ENCODE measurements around the gene ZNF239.

ZNF239 gene

GRCh38 chr10:43574001-43574892 is at the start of gene ZNF239:
TSS of gene ZNF239 (minus strand) at chr10:43574616. CDS start at chr10:43558079, 16,537 bp downstream.
- H3K4me2 ChIP-seq (ENCODE audit: low read depth, low read length), result no peak within 1 kb of the TSS
- no peaks in the 10 kb centered on the region for H3K27me3 ChIP-seq (replicated peaks; ENCODE audit: insufficient read depth, low read length)
- no peak within 1 kb of the TSS for H3K27ac ChIP-seq (ENCODE audit: low read length)
- no peaks in the 10 kb centered on the region for H4K20me1 ChIP-seq (ENCODE audit: insufficient read depth, low read length)
- H3K36me3 ChIP-seq (replicated peaks; ENCODE audit: insufficient read depth, low read length), result no peaks in the 10 kb centered on the region
- no peaks in the 10 kb centered on the region for H3K79me2 ChIP-seq (ENCODE audit: low read length)
- no peak within 1 kb of the TSS for H2AFZ ChIP-seq (ENCODE audit: low read length)
- H3K4me1 ChIP-seq (ENCODE audit: low read length), result no peaks in the 10 kb centered on the region
- no peak for DNase-seq
- H3K9me2 ChIP-seq (replicated peaks; ENCODE audit: insufficient read depth, low read length), result no peaks in the 10 kb centered on the region
- H3F3A ChIP-seq (ENCODE audit: insufficient read depth, low read length), result no peaks in the 10 kb centered on the region
- TF ChIP-seq EZH2 (optimal IDR thresholded peaks at IDR 0.05; ENCODE audit: low read depth, low read length), result no peak
- TF ChIP-seq, protein P1, sequence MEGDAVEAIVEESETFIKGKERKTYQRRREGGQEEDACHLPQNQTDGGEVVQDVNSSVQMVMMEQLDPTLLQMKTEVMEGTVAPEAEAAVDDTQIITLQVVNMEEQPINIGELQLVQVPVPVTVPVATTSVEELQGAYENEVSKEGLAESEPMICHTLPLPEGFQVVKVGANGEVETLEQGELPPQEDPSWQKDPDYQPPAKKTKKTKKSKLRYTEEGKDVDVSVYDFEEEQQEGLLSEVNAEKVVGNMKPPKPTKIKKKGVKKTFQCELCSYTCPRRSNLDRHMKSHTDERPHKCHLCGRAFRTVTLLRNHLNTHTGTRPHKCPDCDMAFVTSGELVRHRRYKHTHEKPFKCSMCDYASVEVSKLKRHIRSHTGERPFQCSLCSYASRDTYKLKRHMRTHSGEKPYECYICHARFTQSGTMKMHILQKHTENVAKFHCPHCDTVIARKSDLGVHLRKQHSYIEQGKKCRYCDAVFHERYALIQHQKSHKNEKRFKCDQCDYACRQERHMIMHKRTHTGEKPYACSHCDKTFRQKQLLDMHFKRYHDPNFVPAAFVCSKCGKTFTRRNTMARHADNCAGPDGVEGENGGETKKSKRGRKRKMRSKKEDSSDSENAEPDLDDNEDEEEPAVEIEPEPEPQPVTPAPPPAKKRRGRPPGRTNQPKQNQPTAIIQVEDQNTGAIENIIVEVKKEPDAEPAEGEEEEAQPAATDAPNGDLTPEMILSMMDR (IDR thresholded peaks at IDR 0.05; ENCODE audit: low read length), result no peak
- no peak for TF ChIP-seq EZH2phosphoT487 (IDR thresholded peaks at IDR 0.05; ENCODE audit: low read length)
- H3K9ac ChIP-seq (ENCODE audit: low read length), result no peak within 1 kb of the TSS
- H3K4me3 ChIP-seq (ENCODE audit: low read length), result no peak within 1 kb of the TSS
- H3K9me3 ChIP-seq (replicated peaks; ENCODE audit: insufficient read depth, low read length), result no peaks in the 10 kb centered on the region

DNA sequence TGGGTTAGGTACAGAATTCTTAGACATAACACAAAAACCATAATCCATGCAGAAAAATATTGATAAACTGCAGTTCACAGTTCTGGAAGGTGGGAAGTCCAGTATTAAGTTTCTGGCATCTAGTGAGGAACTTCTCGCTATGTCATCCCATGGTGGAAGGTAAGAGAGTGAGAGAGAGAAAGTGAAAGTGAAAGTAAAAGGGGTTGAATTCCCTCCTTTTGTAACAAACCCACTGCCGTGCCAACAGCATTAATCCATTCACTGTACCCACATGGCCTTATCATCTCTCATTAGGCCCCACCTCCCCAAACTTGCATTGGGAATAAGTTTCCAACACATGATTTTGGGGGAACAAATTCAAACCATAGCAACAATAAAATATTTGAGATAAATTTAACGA is 48.9 kb upstream of the ZNF239 start:
- H3K36me3 ChIP-seq (replicated peaks; ENCODE audit: insufficient read depth, low read length), result no peaks in the 10 kb centered on the region
- no peaks in the 10 kb centered on the region for H3K27me3 ChIP-seq (replicated peaks; ENCODE audit: insufficient read depth, low read length)
- no peaks in the 10 kb centered on the region for H3F3A ChIP-seq (ENCODE audit: insufficient read depth, low read length)
- no peak overlapping the region for H3K27ac ChIP-seq (ENCODE audit: low read length)
- peak overlapping the region; percentile 22; the same call in 1 of the 2 replicates for H3K4me2 ChIP-seq (ENCODE audit: low read depth, low read length)
- H3K9me3 ChIP-seq (replicated peaks; ENCODE audit: insufficient read depth, low read length), result no peaks in the 10 kb centered on the region
- TF ChIP-seq EZH2phosphoT487 (IDR thresholded peaks at IDR 0.05; ENCODE audit: low read length) (no peak), EZH2 (optimal IDR thresholded peaks at IDR 0.05; ENCODE audit: low read depth, low read length) (no peak)
- TF ChIP-seq, protein P1 (IDR thresholded peaks at IDR 0.05; ENCODE audit: low read length), result no peak
- 0 out of 2 replicates have a peak overlapping the region, but pooled peaks have one; percentile 5 for H2AFZ ChIP-seq (ENCODE audit: low read length)
- no peaks in the 10 kb centered on the region for H3K79me2 ChIP-seq (ENCODE audit: low read length)
- H3K4me1 ChIP-seq (ENCODE audit: low read length), result no peaks in the 10 kb centered on the region
- H3K9me2 ChIP-seq (replicated peaks; ENCODE audit: insufficient read depth, low read length), result no peaks in the 10 kb centered on the region
- no peak overlapping the region for H3K4me3 ChIP-seq (ENCODE audit: low read length)
- no peak overlapping the region for H3K9ac ChIP-seq (ENCODE audit: low read length)
- H4K20me1 ChIP-seq (ENCODE audit: insufficient read depth, low read length), result no peaks in the 10 kb centered on the region
- DNase-seq, result peak; percentile 45

- Histone ChIP-seq H3K9me2 (replicated peaks; ENCODE audit: insufficient read depth, low read length) (no peaks in the 10 kb centered on the region), H3K9ac (ENCODE audit: low read length) (no peak overlapping the region), H3K4me1 (ENCODE audit: low read length) (no peaks in the 10 kb centered on the region), H2AFZ (ENCODE audit: low read length) (no peak overlapping the region), H3F3A (ENCODE audit: insufficient read depth, low read length) (no peaks in the 10 kb centered on the region), H3K27me3 (replicated peaks; ENCODE audit: insufficient read depth, low read length) (no peaks in the 10 kb centered on the region), H3K27ac (ENCODE audit: low read length) (no peak overlapping the region), H4K20me1 (ENCODE audit: insufficient read depth, low read length) (no peaks in the 10 kb centered on the region), H3K4me2 (ENCODE audit: low read depth, low read length) (no peak overlapping the region), H3K9me3 (replicated peaks; ENCODE audit: insufficient read depth, low read length) (no peaks in the 10 kb centered on the region), H3K79me2 (ENCODE audit: low read length) (no peaks in the 10 kb centered on the region), H3K36me3 (replicated peaks; ENCODE audit: insufficient read depth, low read length) (no peaks in the 10 kb centered on the region), H3K4me3 (ENCODE audit: low read length) (no peak overlapping the region)
- TF ChIP-seq, protein P1 (IDR thresholded peaks at IDR 0.05; ENCODE audit: low read length), result no peak
- TF ChIP-seq EZH2phosphoT487 (IDR thresholded peaks at IDR 0.05; ENCODE audit: low read length) (no peak), EZH2 (optimal IDR thresholded peaks at IDR 0.05; ENCODE audit: low read depth, low read length) (no peak)
- DNase-seq, result no peak
These were observed 47.6 kb upstream of the ZNF239 start for GRCh38 chr10:43622038-43622437.
